HG02840 (cell line): ENCODE measurements around the gene FGA.

Experiments
- ATAC-seq: cut with Tn5 transposase; IDR thresholded peaks from one replicate; pipeline ENCODE4 v1.9.1; 2021; ENCODE audit warnings: mild to moderate bottlenecking, moderate library complexity, moderate number of reproducible peaks; ENCODE audit not compliant: unreplicated experiment, low FRiP score

The FGA gene

DNA sequence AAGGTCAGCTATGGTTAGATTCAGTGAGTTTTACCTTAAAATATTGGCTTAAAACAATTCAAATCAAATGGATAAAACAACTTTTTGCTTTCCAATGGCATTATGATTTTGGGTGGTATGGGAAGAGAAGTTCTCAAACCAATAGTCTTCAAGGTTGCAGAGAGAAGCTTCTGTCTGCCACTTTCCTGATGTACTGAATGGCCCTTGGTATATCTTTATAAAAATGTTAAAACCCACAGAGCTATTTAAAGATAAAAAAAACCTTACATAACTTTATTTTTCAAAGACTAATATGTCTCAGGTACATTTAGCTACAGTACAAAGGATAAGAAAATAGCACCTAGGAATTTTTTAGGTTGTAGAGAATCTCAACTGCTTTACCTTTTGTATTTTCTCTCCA lies 6.9 kb downstream of the FGA start:
- no peak for ATAC-seq

DNA sequence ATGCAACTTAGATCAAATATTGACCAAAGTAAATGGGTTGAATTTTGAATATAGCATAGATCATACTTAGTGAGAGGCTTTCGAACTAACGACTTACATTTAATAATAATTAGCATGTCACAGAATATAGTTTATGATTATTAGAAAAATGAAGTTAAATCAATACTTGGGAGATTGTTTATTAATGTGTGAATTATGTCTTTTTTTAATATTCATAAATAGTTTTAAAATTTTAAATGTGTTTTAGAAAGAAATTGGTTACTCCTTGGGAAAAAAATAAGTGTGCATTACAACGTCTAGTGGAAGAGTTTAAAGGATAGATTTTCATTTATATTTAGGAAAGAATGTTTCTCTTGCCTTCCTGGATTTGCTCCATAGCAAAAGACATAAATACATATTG lies 7.3 kb downstream of the FGA start:
- no peak for ATAC-seq

DNA sequence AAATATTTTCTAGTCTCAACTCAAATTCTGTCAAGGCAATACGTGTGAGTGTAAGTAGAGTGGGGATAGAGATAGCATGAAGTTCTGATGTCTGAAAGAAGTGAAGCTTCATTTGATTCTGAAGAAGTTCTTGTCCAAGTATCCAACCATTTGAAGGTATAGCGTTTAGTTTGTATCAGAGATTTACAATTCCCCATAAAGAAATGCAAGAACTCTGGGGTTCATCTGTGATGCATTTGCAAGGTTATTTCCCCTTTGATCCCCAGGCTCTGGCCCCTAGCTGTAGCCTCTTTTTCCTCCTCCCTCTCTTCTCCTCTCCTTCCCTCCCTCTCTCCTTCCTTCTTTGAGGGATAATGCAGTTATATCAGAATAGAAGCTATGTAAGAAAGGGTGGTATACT lies 7.8 kb downstream of the FGA start:
- ATAC-seq, result no peak

DNA sequence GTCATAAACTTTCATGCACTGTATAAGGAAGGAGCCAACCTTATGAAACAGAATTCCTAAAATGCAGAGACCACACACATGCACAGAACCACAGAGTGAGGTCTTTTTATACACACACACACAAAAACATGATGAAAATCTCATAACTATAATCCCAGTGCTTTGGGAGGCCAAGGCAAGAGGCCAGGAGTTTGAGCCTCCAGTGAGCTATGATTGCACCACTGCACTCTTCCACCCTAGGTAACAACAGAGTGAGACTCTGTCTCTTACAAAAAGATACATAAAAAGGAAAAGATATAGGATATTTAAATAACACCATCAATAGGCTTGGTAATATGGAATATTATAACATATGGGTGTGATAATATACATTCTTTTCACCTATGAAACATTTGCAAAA lies 10.6 kb downstream of the FGA start:
- ATAC-seq, result no peak

DNA sequence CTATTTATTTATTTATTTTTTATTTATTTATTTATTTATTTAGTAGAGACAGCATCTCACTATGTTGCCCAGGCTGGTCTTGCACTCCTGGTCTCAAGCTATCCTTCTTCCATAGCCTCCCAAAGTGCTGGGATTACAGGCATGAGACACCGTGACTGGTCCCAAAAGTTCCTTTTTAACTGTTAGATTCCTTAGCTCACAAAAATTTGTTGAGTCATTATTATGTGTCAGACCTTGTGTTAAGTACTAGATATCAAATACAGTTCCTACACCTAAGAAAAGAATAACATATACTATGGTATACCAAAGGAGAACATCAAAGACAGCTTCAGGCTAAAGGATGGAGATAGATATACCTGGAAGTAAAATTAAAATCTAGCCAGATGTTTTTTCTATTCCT lies 11.6 kb downstream of the FGA start:
- ATAC-seq, result no peak

DNA sequence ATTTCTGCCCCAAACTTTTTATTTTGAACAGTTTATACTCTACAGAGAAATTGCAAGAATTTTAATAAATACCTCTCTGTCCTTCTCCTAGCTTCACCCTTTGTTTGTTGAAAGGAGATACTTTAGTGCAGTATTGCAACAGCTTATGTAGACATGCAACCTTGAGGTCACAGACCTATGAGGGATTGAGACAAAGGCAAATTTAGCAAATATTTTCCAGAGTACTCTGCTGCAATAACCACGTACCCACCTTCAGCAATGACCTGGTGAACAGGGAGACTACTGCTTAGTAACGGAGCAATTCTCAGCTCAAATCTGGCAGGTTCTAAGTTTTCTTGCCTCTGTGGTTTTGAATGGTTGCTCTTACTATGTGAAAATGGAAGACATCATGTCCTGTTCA lies 13.2 kb downstream of the FGA start:
- ATAC-seq, result no peak

DNA sequence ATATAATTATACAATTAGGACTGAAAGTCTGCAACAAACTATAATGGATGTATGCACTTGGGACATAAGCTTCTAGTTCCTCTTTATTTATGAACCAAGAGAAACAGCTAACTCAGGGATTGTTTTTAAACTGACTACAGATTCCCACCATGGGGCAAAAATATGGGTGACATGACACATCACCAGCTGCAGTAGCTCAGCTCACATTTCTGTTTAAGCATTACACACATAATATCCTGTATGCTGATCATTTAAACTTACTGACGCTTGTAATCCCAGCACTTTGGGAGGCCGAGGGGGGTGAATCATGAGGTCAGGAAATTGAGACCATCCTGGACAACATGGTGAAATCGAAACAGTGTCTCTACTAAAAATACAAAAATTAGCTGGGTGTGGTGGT lies 16.2 kb downstream of the FGA start:
- no peak for ATAC-seq

DNA sequence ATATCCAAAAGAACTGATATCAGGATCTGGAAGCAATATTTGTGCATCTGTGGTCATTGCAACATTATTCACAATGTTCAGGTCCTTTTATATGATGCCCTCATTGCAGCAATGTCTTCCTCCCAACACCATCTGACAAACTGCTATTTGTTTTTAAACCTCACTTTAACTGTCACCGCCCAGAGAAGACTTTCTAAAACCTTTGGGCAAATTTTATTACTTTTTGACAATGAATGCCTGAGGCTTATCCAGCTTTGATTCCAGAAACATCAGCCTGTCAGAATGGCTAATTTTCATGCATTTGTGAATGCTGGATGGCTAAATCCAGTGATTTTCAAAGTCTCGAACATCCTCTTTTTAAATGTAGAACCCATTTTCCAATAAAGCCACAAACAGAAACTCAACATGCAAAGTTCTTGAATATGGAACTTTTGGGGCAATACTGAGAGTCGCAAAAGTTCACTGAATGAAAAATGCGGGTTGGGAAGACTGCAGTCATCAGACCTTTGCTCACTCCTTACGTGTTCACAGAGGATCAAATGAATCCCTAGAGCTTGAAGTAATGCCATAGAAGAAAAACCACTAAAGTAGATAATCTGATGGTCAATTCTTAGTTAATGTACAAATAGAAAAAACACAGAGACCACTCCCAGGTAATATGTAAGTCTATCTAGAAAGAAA lies 17.2 kb downstream of the FGA start:
- ATAC-seq, result no peak

DNA sequence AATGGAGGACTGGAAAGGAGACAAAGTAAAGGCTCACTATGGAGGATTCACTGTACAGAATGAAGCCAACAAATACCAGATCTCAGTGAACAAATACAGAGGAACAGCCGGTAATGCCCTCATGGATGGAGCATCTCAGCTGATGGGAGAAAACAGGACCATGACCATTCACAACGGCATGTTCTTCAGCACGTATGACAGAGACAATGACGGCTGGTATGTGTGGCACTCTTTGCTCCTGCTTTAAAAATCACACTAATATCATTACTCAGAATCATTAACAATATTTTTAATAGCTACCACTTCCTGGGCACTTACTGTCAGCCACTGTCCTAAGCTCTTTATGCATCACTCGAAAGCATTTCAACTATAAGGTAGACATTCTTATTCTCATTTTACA lies 21.0 kb downstream of the FGA start:
- no peak for ATAC-seq

DNA sequence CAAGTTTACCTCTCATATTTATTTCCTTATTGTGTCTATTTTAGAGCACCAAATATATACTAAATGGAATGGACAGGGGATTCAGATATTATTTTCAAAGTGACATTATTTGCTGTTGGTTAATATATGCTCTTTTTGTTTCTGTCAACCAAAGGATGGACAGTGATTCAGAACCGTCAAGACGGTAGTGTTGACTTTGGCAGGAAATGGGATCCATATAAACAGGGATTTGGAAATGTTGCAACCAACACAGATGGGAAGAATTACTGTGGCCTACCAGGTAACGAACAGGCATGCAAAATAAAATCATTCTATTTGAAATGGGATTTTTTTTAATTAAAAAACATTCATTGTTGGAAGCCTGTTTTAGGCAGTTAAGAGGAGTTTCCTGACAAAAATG lies 21.5 kb downstream of the FGA start:
- no peak for ATAC-seq

DNA sequence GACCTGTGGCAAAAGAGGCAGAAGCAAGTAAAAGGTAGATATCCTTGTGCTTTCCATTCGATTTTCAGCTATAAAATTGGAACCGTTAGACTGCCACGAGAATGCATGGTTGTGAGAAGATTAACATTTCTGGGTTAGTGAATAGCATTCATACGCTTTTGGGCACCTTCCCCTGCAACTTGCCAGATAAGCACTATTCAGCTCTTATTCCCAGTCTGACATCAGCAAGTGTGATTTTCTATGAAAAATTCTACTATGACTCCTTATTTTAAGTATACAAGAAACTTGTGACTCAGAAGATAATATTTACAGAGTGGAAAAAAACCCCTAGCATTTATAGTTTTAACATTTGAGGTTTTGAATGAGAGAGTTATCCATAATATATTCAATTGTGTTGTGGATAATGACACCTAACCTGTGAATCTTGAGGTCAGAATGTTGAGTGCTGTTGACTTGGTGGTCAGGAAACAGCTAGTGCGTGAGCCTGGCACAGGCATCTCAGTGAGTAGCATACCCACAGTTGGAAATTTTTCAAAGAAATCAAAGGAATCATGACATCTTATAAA lies 23.8 kb downstream of the FGA start:
- ATAC-seq, result no peak

DNA sequence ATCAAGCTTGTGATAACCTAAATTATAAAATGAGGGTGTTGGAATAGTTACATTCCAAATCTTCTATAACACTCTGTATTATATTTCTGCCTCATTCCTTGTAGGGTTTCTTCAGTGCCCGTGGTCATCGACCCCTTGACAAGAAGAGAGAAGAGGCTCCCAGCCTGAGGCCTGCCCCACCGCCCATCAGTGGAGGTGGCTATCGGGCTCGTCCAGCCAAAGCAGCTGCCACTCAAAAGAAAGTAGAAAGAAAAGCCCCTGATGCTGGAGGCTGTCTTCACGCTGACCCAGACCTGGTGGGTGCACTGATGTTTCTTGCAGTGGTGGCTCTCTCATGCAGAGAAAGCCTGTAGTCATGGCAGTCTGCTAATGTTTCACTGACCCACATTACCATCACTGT lies 24.8 kb downstream of the FGA start:
- no peak for ATAC-seq

DNA sequence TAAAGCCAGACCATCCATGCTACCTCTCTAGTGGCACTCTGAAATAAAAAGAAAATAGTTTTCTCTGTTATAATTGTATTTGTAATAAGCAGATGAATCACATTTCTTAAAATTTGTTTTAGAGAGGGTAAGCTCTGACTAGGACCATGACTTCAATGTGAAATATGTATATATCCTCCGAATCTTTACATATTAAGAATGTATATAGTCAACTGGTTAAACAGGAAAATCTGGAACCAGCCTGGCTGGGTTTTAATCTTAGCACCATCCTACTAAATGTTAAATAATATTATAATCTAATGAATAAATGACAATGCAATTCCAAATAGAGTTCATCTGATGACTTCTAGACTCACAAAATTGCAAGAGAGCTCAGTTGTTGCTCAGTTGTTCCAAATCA lies 26.2 kb downstream of the FGA start:
- no peak for ATAC-seq

DNA sequence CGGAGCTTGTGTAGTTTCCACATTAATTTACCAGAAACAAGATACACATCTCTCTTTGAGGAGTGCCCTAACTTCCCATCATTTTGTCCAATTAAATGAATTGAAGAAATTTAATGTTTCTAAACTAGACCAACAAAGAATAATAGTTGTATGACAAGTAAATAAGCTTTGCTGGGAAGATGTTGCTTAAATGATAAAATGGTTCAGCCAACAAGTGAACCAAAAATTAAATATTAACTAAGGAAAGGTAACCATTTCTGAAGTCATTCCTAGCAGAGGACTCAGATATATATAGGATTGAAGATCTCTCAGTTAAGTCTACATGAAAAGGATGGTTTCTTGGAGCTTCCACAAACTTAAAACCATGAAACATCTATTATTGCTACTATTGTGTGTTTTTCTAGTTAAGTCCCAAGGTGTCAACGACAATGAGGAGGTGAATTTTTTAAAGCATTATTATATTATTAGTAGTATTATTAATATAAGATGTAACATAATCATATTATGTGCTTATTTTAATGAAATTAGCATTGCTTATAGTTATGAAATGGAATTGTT lies 27.8 kb downstream of the FGA start, which contains the start of gene FGB:
Gene FGB (plus strand): TSS at position 315 of the 558 bp plus-strand sequence. CDS start 8 bp downstream, at position 323.
- no peak for ATAC-seq

DNA sequence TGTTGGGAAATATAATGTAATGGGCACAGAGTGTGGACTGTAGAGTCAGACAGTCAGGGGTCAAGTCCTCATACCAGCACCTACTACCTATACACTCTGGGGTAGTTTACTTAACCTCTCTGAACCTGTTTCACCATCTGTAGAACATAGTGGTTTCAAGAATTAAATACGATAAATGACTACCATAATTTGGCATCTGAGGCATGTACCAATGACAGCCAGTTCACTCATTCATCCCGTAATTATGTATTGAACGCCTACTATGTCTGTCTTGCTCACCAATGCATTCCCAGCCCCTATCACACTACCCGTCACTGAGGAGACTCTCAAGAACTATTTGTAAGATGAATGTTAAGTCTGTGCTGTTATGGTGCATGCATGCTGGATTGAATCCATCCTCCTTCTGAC lies 29.7 kb downstream of the FGA start:
- ATAC-seq, result no peak

DNA sequence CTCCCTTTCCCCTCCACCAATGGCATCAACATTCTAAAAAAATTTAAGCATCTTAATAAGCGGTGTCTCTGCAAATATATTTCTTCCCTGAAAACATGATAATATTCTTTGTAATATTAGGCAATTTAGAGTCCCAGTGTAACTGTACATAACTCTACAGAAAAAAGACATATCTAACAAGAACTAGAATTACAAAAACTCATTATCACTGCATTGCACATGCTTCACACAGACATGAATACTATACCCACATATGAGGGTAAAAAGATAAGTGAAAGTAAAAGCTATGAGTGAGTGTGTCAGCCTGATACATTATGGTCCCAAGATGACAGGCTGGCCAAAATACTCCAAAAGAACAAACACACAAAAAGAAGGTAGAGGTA lies 30.1 kb downstream of the FGA start:
- ATAC-seq, result no peak

DNA sequence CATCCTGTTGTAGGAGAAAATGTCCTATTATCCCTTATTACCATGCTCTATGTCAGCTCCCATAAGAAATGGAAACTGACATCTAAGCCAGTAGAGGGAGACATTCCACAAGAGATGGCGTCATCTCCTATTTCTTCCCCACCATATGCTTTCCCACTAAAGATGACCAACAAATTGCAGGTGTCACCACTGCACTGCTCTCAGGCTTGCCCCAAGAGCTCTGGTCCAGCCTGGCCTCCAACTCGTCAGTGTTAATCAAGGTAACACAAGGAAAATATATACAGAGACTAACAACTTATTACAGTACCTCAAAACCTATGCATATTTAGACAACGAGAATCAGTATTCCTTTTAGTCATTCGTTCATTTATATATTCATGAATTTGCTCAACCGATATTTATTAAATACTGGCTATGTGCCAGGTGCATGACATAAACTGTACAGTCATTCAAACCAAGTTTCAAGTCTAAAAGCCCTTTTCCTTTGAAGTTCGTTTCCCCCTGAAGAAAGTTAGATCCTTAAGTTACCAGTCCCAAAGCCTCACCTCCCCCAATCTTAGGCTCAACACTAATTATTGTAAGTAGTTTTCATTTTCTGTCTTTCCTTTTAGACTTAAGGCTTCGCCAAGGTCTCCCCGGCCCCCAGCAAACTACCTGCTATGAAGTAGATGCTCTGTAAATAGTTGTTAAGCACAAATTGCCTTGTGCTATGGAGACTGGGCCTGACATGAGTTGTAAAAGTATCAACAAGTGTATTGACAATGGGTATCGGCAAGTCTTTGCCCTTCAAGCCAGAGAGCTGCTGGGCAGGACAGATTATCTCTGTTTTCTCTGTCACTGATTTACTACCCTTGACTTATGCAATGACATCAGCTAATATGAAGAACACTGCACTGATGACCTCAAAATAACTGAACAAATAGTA lies 30.8 kb downstream of the FGA start:
- peak; percentile 61 for ATAC-seq

DNA sequence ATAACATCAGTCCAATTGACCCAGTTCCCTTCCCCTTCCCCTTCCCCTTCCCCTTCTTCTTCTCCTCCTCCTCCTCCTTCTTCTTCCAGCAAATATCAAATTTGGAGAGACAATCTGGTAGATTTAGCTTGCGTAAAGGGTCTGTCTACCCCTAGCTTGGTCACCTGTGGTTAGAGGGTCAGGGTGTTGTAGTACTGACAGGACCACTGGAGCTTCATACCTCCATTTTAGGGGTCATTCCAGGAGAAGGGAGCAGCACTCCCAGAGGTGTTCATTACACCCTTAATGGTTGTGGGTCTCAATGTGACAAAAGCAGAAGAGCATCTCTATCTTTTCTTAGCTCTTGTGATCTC lies 31.4 kb downstream of the FGA start:
- no peak for ATAC-seq

DNA sequence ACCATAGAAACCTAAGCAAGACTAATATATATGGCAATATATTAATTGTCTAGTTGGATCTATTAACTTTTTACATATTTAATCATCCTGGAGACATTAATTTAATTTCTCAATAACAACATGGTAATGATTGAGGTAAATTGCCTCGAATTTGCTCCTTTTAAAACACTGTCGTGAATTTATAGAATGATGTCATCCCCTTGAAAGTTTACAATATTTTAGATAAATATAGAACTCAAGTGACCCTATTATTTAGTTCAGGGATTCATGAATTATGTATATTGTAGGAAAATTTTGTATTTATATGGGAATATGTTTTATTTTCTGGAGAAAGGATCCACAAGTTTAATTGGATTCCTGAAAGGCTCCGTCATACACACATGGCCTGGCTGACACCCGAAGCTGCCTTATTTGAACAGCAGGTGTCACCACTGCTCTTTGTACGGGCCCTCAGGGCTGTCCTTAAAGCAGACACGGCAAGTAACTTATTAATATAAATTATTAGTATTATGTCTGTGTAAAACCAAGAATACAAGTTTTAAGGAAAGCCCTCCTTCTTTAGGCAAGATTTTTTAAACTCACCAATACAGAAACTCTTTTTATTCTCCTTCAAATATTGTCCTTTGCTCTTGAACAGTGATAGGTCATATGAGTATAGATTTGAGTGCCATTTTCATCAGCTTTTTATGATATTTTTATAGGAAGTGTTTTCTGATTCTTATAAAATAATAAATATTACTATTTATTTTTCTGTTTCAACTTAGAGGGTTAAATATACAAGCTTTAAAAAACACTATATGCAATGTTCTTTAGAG lies 38.5 kb downstream of the FGA start:
- ATAC-seq, result peak; percentile 44
